HG03571 (cell line): ENCODE measurements around the gene UFSP1.
A peak's percentile ranks its signal among the peaks of the same experiment; 100 is the strongest.

Source experiments
- ATAC-seq: cut with Tn5 transposase; IDR thresholded peaks from one replicate; pipeline ENCODE4 v1.9.1; 2021; ENCODE audit not compliant: unreplicated experiment

Gene UFSP1

GRCh38 chr7:100895956-100896731 is 6.6 kb upstream of the UFSP1 start:
- no peak for ATAC-seq

- no peak for ATAC-seq
Observed at GRCh38 chr7:100895701-100895955, 6.1 kb upstream of the UFSP1 start, which contains the start of gene ACHE. TSS of gene ACHE (minus strand) at chr7:100895888. CDS start at chr7:100894232, 1,656 bp downstream.

- ATAC-seq, result no peak
Observed at GRCh38 chr7:100894860-100895700, 5.6 kb upstream of the UFSP1 start.

- ATAC-seq, result no peak
Observed at GRCh38 chr7:100893910-100894721, 4.6 kb upstream of the UFSP1 start.

GRCh38 chr7:100893318-100893895 is 3.9 kb upstream of the UFSP1 start:
- no peak for ATAC-seq

DNA sequence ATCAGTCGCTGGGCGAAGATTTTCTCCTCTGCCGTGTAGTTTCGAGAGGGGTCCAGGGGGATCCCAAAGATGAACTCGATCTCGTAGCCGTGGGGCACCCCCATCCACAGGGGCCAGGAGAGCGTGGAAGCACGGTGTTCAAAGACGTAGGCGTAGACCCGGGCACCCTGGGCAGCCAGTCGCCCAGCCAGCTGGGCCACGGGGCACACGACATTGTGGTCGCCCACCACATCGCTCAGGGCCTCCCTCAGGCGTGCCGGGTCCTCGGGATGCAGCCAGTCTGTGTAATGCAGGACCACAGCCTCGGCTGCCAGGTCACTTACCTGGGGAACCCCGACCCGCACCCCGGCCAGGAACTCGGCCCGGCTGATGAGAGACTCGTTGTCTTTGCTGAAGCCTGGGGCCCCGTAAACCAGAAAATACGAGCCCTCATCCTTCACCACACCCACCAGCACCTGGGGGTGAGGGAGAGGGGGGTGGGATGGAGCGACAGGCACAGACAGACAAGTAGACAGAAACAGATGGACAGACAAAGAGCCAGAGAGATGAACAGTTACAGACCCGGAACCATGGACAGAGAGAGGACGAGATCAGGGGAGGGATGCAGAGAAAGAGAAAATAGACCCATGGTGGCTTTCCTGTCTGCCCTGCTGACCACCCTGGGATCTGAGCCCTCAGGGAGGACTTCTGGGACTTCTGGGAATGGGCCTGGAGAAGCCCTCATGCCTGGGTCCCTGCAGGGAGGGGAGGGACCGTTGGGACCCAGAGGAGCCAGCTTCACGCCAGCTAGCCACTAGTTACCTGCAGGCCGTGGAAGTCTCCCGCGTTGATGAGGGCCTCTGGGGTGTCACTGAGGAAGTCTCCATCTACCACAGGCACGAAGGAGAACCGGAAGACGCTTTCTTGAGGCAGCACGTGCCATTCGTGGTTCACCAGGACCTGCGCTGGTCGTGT is 3.1 kb upstream of the UFSP1 start:
- no peak for ATAC-seq

DNA sequence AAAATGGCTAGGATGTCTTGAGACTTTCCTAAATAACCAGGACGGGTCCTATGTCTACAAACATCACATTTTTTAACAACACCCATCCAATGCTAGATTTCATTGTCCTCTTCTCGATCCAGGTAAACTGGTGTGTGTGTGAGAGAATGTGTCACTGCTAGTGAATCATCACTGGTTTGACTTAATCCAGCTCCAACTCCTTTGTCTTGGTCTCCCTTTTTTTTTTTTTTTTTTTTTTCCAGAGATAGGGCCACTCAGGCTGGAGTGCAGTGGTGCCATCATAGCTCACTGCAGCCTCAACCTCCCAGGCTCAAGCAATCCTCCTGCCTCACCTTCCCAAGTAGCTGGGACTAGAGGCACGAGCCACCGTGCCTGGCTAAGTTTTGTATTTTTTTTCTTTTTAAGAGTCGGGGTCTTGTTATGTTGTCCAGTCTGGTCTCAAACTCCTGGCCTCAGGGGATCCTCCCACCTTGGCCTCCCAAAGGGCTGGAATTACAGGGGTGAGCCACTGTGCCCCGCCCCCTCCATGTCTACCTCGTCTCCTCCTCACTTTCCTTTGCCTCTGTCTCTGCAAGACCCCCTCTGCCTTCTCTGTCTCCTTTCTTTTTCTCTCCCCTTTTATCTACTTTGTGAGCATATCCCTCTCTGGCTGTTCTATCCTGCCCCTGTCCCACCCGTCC is 2.2 kb upstream of the UFSP1 start:
- ATAC-seq, result no peak

DNA sequence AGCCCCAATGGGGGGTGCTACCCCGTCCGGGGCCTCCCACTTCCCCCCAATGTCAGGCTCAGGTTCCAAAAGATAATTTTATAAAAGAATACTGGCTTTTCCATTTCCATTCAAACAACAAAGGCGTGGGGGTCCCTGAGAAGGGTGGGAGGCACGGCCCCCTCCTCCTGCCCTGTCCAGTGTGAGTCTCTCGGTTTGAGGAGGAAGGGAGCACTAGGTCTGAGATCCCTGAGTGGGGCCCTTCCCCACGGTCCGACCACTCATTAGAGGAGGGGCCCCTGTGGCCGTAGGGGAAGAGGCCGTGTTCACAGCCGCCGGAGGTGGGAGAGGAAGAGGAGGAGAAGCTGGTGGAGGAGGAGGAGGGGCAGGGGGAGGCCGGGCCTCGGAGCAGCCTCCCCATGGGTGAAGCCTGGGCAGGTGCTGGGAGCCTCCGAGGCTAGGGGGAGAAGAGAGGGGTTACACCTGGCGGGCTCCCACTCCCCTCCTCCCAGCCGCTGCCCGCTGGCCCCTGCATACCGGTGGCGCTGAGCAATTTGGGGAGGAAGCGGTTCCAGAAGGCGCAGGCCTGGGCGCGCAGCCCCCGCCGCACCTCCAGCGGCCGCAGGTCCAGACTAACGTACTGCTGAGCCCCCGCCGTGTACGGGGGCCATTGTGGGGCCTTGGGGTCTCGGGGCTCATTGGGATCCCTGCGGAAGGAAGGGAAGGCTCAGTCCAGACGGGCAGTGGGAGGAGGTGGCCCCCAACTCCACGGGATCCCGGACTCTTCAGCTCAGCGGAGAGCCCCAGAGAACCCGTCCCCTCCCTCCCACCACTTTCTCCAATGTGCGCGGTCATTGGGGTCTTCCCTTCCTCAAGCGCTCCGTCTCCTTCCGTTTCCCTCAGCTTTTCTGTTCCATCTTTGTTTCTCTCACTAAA is 1.4 kb upstream of the UFSP1 start:
- ATAC-seq, result no peak

DNA sequence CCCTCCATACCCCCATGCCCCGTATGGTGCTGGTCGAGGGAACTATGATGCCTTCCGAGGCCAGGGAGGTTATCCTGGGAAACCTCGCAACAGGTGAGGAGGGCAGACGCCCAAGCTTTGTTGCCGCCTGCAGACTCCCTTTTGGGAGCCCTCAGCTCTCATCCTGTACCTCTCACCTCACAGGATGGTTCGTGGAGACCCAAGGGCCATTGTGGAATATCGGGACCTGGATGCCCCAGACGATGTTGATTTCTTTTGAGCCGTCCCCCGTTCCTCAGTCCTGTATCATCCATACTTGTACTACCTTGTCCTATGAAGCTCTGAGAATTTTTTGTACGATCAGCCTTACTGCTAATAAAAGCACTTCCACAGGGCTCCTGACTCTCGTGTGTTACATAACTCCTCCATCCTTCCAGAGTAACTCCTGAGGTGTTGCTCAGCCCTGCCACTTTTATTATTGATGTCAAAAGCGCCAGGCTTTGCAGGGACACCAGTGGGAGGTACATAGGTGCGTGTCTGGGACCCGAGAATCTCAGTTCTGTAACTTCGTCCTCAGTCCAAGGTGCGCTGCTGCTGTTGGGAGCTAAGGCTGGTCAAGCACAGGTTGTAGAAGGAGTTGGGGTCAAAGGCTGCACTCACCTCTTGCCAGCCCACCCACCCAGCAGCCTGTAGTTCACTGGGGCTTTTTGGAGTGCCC is 1.1 kb downstream of the UFSP1 start:
- no peak for ATAC-seq

DNA sequence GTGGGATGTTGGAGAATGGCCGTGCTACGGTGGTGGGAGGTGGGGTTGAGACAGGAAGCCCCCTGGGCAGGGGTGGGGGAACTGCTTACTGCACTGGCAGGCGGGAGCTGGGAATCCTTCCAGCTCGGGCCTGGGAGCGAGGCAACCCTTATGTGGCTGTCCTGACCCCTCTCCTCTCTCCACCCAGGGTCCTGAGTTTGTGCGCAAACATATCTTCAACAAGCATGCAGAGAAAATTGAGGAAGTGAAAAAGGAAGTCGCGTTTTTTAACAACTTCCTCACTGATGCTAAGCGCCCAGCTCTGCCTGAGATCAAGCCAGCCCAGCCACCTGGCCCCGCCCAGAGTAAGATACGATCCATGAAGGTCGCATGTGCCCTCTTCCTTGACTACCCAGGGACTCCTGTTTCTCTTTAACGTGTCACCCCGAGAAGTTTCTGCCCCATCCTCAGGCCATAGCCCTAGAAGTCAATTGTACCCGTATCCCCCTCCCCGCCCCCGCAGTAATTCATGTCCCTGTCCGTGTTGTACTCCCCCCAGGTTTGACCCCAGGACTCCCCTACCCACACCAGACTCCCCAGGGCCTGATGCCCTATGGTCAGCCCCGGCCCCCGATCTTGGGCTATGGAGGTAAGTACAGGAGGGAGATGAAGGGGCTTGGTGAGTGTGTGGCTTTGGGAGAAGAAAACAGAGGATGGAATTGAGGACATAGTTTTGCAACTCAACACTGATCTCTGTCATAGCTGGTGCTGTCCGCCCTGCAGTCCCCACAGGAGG is 1.8 kb downstream of the UFSP1 start:
- peak; percentile 41 for ATAC-seq

DNA sequence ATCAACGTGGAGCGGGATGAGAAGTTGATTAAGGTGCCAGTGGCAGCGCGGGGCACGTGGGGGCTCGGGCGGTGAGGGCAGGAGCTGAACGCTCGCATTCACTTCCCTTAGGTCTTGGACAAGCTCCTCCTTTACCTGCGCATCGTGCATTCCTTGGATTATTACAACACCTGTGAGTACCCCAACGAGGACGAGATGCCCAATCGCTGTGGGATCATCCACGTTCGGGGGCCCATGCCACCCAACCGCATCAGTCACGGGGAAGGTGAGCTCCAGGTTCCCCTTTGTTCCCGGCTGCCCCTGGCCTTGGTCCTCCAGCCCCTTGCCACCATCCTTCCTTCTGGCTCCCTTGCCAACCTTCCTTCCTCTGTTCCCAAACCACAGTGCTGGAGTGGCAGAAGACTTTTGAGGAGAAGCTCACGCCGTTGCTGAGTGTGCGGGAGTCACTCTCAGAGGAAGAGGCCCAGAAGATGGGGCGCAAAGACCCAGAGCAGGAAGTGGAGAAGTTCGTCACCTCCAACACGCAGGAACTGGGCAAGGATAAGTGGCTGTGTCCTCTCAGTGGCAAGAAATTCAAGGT is 2.5 kb downstream of the UFSP1 start:
- ATAC-seq, result no peak

DNA sequence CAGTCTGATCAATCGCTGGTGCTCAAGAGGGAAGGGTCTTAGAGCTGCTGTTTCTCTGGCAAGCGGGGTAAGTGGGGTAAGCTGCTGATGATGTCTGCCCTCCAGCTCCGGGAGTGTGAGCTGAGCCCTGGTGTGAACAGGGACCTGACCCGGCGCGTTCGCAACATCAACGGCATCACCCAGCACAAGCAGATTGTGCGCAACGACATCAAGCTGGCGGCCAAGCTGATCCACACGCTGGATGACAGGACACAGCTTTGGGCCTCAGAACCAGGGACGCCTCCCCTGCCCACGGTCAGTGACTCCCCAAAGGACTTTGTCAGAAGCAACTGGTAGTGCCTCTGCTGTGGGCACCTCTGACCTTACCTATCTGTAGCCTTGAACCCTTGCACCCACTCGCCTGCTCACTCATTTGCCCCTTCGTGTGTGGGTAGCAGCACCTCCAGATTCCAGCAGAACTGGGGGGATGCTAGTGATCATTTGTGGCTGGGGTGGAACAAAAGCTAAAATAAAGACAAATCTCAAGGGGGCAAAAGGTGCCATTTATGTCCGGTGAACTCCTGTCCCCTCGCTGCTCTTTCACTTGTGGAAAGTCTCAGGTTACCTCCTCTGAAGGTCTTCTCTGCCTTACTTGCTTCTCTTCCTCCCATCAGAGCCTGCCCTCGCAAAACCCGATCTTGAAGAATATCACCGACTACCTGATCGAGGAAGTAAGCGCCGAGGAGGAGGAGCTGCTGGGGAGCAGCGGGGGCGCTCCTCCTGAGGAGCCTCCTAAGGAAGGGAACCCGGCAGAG is 3.2 kb downstream of the UFSP1 start:
- no peak for ATAC-seq

GRCh38 chr7:100885440-100886141 is 3.9 kb downstream of the UFSP1 start:
- ATAC-seq, result no peak

- ATAC-seq, result no peak
Observed at GRCh38 chr7:100884736-100885439, 4.6 kb downstream of the UFSP1 start.
